LNCaP clone FGC (cell line): ENCODE data around the gene SSBP2.

ENCODE experiments used
- DNase-seq: peaks from one replicate; pipeline ENCODE4 v3.0.0-alpha.2; 2011; ENCODE audit warnings: low read depth
- H3K4me3 ChIP-seq: 2 replicates; pipeline ENCODE4 v1.5.1; 2011; ENCODE audit warnings: mild to moderate bottlenecking, low read depth, low read length, control low read depth
- CTCF ChIP-seq: IDR thresholded peaks from 2 replicates; pipeline ENCODE4 v1.5.1; 2012; ENCODE audit warnings: mild to moderate bottlenecking; ENCODE audit not compliant: control insufficient read depth, insufficient read depth; ENCODE audit errors: extremely low read depth

Gene SSBP2

DNA sequence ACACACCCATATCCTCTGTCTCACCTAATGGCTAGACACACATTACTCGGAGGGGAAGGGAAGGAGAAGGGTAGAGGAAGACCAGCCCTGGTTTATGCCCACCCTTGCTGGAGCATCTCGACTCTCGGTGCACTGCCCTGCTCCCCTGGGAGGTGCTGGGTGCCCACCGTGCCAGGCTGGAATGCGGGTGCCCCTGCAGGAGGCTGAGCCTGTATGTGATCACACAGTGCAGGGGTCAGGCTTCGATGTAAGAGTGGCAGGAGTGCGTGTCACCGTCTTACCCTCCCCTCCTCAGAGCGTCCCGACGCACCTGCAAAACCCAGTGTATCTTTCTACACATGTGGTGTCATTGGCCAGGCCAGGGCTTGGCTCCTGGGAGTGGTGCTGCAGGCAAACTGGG lies 349.6 kb downstream of the SSBP2 start:
- no peak for DNase-seq
- no peak for TF ChIP-seq CTCF

GRCh38 chr5:81400375-81400774 lies 350.5 kb downstream of the SSBP2 start:
- DNase-seq, result no peak
- TF ChIP-seq CTCF, result no peak
- no peak overlapping the region for H3K4me3 ChIP-seq

More for the DNA sequence above, 349.6 kb downstream of the SSBP2 start:
- no peak overlapping the region for H3K4me3 ChIP-seq

DNA sequence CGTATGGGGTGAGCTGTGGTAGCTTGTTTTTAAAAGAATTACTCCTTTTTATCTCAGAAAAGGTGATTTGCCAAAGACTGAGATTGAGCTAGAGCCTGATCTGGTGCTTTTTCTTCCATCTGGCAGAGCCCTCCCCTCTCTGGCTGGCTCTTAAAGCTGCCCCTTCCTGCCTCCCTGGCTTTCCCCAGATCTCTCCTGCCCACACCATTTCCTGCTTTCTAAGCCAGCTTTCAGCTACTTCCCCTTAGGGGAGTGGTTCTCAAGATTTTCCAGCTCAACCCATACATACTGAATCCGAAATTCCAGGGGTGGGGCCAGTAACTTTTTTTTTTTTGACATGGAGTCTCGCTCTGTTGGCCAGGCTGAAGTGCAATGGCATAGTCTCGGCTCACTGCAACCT lies 352.2 kb downstream of the SSBP2 start:
- H3K4me3 ChIP-seq, result no peak overlapping the region
- no peak for TF ChIP-seq CTCF
- no peak for DNase-seq

GRCh38 chr5:81397176-81397575 lies 353.7 kb downstream of the SSBP2 start:
- DNase-seq, result no peak
- H3K4me3 ChIP-seq, result no peak overlapping the region
- TF ChIP-seq CTCF, result no peak

GRCh38 chr5:81395262-81395661 lies 355.6 kb downstream of the SSBP2 start:
- no peak overlapping the region for H3K4me3 ChIP-seq
- no peak for DNase-seq
- no peak for TF ChIP-seq CTCF

DNA sequence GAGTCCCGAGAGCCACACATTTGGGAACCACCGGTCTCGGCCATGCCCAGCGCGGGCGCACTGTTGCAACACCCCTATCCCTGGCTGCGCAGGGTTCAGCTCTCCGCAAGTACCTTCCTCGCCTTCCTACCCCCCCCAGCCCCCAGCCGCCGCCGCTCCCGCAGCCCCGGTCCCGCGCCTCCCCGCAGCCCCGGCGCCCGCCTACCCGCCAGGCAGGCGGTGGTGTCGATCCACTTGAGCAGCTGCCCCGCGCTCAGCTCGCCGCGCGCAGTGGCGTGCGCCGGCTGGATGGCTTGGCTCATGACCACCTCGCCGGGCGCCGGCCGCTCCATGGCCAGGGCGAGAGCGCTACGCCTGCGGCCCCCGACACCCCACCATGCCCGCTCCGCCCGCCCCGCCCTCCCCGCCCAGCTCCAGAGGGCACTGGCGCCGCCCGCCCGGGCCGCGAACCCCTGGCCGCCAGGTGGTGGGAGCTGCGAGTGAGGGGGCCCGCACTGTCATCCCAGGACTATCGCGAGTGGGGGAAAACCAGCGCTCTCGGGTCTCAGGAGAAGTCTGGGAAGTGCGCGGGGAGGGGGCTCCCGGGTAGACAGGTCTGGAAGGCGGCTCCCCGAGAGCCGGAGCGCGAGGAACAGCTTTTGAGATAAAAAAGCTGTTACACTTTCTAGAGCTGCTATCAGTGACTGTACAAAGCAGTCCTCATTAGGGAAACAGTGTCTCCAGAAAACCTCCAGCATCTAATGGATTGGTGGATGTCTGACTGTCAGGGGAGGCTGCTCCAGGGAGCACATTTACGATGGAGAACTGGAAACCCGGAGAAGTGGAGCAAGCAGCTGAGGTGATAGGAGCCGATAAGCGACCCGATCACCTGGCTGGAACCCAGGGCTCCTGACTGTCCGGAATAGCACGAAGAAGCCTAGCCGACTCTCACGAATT lies 356.8 kb downstream of the SSBP2 start, which contains the start of gene ACOT12:
Gene ACOT12, minus strand, starts transcription at position 352 of the 936 bp plus-strand sequence. Its CDS starts 20 bp downstream, at position 332.
- no peak within 1 kb of the TSS for H3K4me3 ChIP-seq
- DNase-seq, result no peak
- no peak for TF ChIP-seq CTCF
